Heart left ventricle (tissue), 16 donors: ENCODE measurements around the gene DNAJB14. TPM values are rescaled to one million over a fixed set of nuclear protein-coding genes. Genes with fewer than 3 reads are reported as not detected.

Experiments used
- ATAC-seq, 4 donors: fragments of 200-7000 bp; cut with Tn5 transposase; one replicate each; pipeline ENCODE4 v1.9.1; 2020 to 2022; ENCODE audit warnings: moderate library complexity in 4 of 4, mild to moderate bottlenecking in 3 of 4, moderate number of reproducible peaks in 1 of 4
- DNase-seq, 5 donors: peaks; one replicate each; pipeline ENCODE4 v3.0.0-alpha.2; 2020
- H3K27ac ChIP-seq, 12 donors: fragments of 200-600 bp; sonication (generic) in 4 of 12; one replicate each; pipeline versions ENCODE4 v1.5.0 to v1.8.0; 2016 to 2022; ENCODE audit warnings: mild to moderate bottlenecking in 2 of 12
- H3K27me3 ChIP-seq, 9 donors: fragments of 200-600 bp; sonication (generic) in 2 of 9; one replicate each; pipeline versions ENCODE4 v1.5.1 to v1.8.0; 2016 to 2022; ENCODE audit warnings: mild to moderate bottlenecking in 3 of 9
- H3K36me3 ChIP-seq, 9 donors: fragments of 200-600 bp; sonication (generic) in 2 of 9; one replicate each; pipeline versions ENCODE4 v1.5.0 to v1.8.0; 2018 to 2022; ENCODE audit warnings: mild to moderate bottlenecking in 2 of 9
- H3K4me1 ChIP-seq, 12 donors: fragments of 200-600 bp; sonication (generic) in 4 of 12; one replicate each; pipeline versions ENCODE4 v1.5.0 to v1.8.0; 2016 to 2022; ENCODE audit warnings: mild to moderate bottlenecking in 3 of 12
- H3K4me3 ChIP-seq, 12 donors: fragments of 200-600 bp; sonication (generic) in 4 of 12; one replicate each; pipeline versions ENCODE4 v1.5.0 to v1.8.0; 2017 to 2022; ENCODE audit warnings: mild to moderate bottlenecking in 9 of 12, moderate library complexity in 4 of 12
- H3K9me3 ChIP-seq, 12 donors: fragments of 200-600 bp; sonication (generic) in 4 of 12; one replicate each; pipeline versions ENCODE4 v1.5.0 to v1.8.0; 2016 to 2022; ENCODE audit warnings: mild to moderate bottlenecking in 1 of 12
- CTCF ChIP-seq, 12 donors: fragments of 200-600 bp; sonication (generic) in 4 of 12; IDR thresholded peaks; one replicate each; pipeline versions ENCODE4 v1.5.0 to v1.8.0; 2018 to 2022; ENCODE audit warnings: antibody characterized with exemption in 12 of 12, mild to moderate bottlenecking in 5 of 12
- POLR2A ChIP-seq, 2 donors: fragments of 450-650 bp; IDR thresholded peaks; one replicate each; pipeline ENCODE4 v1.6.1; 2017; ENCODE audit warnings: antibody characterized with exemption in 2 of 2, mild to moderate bottlenecking in 2 of 2, moderate library complexity in 2 of 2
- WGBS, 4 donors: extraction: QIAGEN DNeasy Blood & Tissue Kit in 2 of 4; methylation state at CpG; one replicate each; pipeline versions ENCODE4 v1.1.5 to v1.1.7; 2013 to 2018; 5-methylcytosine and 5-hydroxymethylcytosine counted together
- intact Hi-C, 10 donors: fragments of 100-400 bp; cut with DNase I; formaldehyde crosslinking; loops; one replicate each; pipeline versions ENCODE4 v1.11.1 to v1.14.2; 2022
- polyA plus RNA-seq, 2 donors: library from polyadenylated mRNA; stranded (reverse); fragments of 200-250 nt; gene quantifications; one replicate each; pipeline ENCODE4 v1.2.3, GENCODE V29; 2013
- total RNA-seq, 9 donors: library from RNA; depleted of rRNA in 2 of 9; stranded (reverse); fragments of >200 nt in 2 of 9; fragmentation: NEBNext Ultra II Directional in 3 of 9; extraction: Animal tissue kit (Norgen Biotek cat#: 25700) in 3 of 9; gene quantifications; one replicate each; pipeline versions ENCODE4 v1.1.0 to v1.2.4, GENCODE V29; 2016 to 2023
- donor health status: ischemic (EF 13 %, LVEDD 7.1; RV severe dilation, severe dysfunction).
- donor health status: healthy with polysubstance abuse.
- donor health status: DM: no; HTN: yes; CAD: no.
- donor health status: DM: no; HTN: no; CAD: no.
- donor health status: ischemic (EF 25% LVEDD 6.9; RV normal size, moderate dysfunction).
- donor health status: ischemic (EF 25% LVEDD 5.7; RV mildly dilated, moderate dysfunction).
- donor health status: healthy.
- donor health status: DM: yes; HTN: yes; CAD: no.
- donor health status: ischemic (EF 35%, LVEDD 5.7; RV mildly dilated, moderate dysfunction).
- donor health status: nonischemic (EF 11% LVEDD 7.7; RV severe dilation, severe dysfunction).
- donor health status: DM: yes; HTN: yes; CAD: no.
- donor health status: PGD.
- donor health status: ischemic (EF 29% LVEDD 5.4; RV normal size, mild dysfunction).
- donor health status: nonischemic (EF 23%, LVEDD 6.1; RV moderate dilation, normal function).

Gene DNAJB14
- total and polyA plus RNA-seq, 11 donors = 5.4 to 26.7 (median 15.9) TPM

DNA sequence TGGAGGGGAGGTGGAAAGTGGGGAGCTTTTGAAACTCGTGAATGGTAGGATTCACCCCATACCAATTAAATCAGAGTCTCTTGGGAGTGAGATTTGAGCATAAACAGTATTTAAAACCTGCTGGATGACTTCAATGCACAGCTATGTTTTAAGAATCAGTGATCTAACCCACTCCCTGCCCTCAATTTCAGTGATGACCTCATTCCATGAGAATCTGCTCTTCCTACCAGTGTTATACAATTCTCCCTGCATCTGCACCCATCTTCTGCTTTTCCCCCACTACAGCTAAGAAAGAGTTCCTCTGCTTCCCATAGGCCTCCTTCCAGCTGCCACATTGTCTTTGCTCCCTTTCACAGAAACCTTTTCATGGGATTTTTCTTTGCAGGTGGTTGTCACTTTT, 21.9 kb upstream of the DNAJB14 start:
- 44 to 52% (median 47%) methylated on average over 1 of the region's 1 CpG for WGBS, 4 donors
- no peak for TF ChIP-seq POLR2A (IDR thresholded peaks at IDR 0.05)
- no peak for TF ChIP-seq CTCF (IDR thresholded peaks at IDR 0.05)
- Histone ChIP-seq H3K9me3 (no peaks in the 10 kb centered on the region), H3K27me3 (no peaks in the 10 kb centered on the region), H3K4me1 (no peaks in the 10 kb centered on the region), H3K27ac (no peak overlapping the region), H3K4me3 (no peak overlapping the region), H3K36me3 (no peaks in the 10 kb centered on the region)
- DNase-seq (no peak), ATAC-seq (no peak)
- intact Hi-C loops = no loop called here

DNA sequence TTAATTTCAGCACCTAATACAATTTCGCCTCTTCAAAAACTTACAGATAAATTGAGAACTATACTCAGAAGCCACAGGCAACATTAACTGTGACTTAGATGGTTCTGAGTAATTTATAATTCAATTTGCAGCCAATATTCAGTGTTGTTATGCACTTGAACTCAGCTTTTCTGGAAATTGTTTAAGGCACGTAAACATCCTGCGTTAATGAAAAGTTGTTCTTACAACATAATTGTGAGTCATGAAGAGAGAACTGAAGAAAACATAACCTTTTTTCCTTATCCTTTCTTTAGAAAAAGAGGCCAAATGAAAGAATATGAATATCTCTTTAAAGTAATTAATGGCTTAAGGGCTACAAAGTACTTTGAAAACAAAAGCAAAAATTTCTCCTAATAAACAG, 20.3 kb upstream of the DNAJB14 start:
- Histone ChIP-seq H3K4me1 (no peaks in the 10 kb centered on the region), H3K27me3 (no peaks in the 10 kb centered on the region), H3K9me3 (no peaks in the 10 kb centered on the region), H3K27ac (no peak overlapping the region), H3K4me3 (no peak overlapping the region), H3K36me3 (no peaks in the 10 kb centered on the region)
- TF ChIP-seq POLR2A (IDR thresholded peaks at IDR 0.05) = no peak
- no peak for TF ChIP-seq CTCF (IDR thresholded peaks at IDR 0.05)
- ATAC-seq (no peak), DNase-seq (no peak)
- WGBS, 4 donors = 95% methylated on average over 3 of the region's 3 CpGs
- intact Hi-C loops = no loop called here

- ATAC-seq (no peak), DNase-seq (no peak)
- no peaks in the 10 kb centered on the region for H3K4me1 ChIP-seq
- no peak overlapping the region for H3K4me3 ChIP-seq
- TF ChIP-seq POLR2A (IDR thresholded peaks at IDR 0.05) (no peak), CTCF (IDR thresholded peaks at IDR 0.05) (no peak)
- intact Hi-C loops = no loop called here
- H3K27ac ChIP-seq = no peak overlapping the region
- no peaks in the 10 kb centered on the region for H3K27me3 ChIP-seq
- 63 to 67% (median 65%) methylated on average over 5 of the region's 5 CpGs for WGBS, 4 donors
- no peaks in the 10 kb centered on the region for H3K9me3 ChIP-seq
- no peaks in the 10 kb centered on the region for H3K36me3 ChIP-seq
Measured at GRCh38 chr4:99965674-99966350, 19.4 kb upstream of the DNAJB14 start.

DNA sequence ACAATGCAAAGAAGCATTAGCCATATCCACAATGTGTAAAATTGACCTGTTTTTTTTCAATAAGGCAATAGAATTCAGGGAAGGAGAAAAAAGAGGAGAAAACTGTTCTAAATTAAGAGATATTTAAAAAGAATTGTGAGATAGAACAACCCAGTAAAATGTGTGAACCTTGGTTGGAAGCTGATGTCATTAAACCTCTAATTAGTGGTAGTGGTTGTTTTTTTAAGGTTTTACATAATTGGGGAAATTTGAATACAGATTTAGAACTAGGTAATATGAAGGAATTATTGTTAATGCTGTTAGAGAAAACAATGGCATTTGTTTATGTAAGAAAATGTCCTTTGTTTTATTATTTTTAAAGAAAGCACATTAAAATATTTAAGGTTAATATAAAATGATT, 18.8 kb upstream of the DNAJB14 start:
- H3K36me3 ChIP-seq = no peaks in the 10 kb centered on the region
- no peak overlapping the region for H3K4me3 ChIP-seq
- H3K27ac ChIP-seq = no peak overlapping the region
- no peak for TF ChIP-seq CTCF (IDR thresholded peaks at IDR 0.05)
- TF ChIP-seq POLR2A (IDR thresholded peaks at IDR 0.05) = no peak
- DNase-seq (no peak), ATAC-seq (no peak)
- intact Hi-C loops = no loop called here
- H3K4me1 ChIP-seq = no peaks in the 10 kb centered on the region
- no peaks in the 10 kb centered on the region for H3K9me3 ChIP-seq
- no peaks in the 10 kb centered on the region for H3K27me3 ChIP-seq
